ELF-1 (cell line): Measurements from ENCODE around the gene CDCA7L.
A peak's percentile ranks its signal among the peaks of the same experiment; 100 is the strongest.
"Not testable (repeated sequence)": the region's sequence is repeated elsewhere in the genome, so short reads cannot be mapped to it uniquely, and the experiment has no call there.

Experiments used
- DNase-seq: peaks from one replicate; pipeline ENCODE4 v3.0.0-alpha.2; 2016; ENCODE audit warnings: low read depth, low spot score

Gene CDCA7L

GRCh38 chr7:21944616-21945453 is 864 bp downstream of the CDCA7L start:
- DNase-seq, result peak; percentile 74

- DNase-seq, result no peak
Observed at GRCh38 chr7:21943436-21943835, 2.3 kb downstream of the CDCA7L start.

GRCh38 chr7:21942955-21943354 is 2.7 kb downstream of the CDCA7L start:
- DNase-seq, result peak; percentile 39

DNA sequence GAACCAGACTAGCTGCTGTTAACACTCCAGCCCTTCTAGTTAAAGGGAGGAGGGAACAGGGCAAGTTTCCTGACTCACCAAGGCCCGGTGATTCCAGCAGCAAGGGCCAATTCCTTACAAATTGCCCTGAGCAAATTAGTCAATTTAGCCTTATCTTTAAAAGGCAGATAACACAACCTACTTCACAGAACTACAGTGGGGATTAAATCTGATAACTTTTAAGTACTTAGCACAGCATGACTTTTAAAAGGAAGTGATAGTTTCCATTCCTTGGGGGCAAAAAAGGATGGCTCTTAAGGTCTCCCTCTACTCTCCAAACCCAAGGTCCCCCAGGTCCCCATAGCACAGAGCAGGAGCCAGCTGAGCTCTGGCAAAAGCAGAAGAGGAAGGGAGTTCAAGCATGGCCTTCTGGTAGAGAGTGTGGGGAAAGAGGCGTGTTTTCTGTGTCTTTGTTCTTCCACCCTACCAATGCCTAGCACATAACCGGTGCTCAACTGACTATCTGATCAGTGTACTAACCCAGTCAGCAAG is 4.0 kb downstream of the CDCA7L start:
- peak; percentile 77 for DNase-seq

- DNase-seq, result no peak
Observed at GRCh38 chr7:21939858-21940372, 5.8 kb downstream of the CDCA7L start.

DNA sequence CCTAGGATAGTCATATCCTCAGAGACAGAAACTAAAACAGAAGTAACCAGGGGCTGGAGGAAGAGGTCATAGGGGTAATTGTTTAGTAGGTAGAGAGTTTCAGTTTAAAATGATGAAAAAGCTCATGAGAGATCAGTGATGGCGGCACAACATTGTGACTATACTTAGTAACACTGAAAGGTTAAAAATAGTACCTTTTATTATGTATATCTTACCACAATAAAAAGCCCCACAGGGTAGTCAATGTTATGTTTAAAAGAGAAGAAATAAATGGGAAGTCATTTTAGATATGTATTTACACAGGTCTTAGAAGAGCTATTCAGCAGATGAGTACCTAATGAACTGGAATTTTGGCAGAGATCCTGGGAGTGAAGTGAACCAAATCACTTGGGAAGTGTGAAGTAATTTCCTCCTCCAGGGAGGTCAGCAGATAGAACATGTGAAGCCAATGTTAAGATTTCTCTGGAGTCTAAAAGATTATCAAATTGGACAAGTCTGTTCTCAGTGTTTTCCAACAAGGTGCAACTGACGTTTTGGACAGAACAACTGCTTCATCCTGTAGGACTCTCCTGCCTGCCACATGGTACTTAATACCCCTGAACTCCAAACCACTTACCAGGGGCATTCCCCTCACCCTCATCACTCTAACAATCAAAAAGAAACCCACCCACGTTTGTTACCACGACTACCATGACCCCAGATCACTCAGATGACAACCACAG is 6.4 kb downstream of the CDCA7L start:
- DNase-seq, result no peak

GRCh38 chr7:21938463-21938862 is 7.2 kb downstream of the CDCA7L start:
- no peak for DNase-seq

- DNase-seq, result no peak
Observed at GRCh38 chr7:21934808-21935207, 10.9 kb downstream of the CDCA7L start.

DNA sequence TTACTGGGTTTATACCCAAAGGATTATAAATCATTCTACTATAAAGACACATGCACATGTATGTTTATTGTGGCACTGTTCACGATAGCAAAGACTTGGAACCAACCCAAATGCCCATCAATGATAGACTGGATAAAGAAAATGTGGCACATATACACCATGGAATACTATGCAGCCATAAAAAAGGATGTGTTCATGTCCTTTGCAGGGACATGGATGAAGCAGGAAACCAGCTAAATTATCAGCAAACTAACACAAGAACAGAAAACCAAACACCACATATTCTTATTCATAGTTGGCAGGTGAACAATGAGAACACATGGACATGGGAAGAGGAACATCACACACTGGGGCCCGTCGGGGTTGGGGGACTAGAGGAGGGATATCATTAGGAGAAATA is 12.4 kb downstream of the CDCA7L start:
- DNase-seq, result not testable (repeated sequence)

- DNase-seq, result no peak
Observed at GRCh38 chr7:21927693-21928092, 18.0 kb downstream of the CDCA7L start.

DNA sequence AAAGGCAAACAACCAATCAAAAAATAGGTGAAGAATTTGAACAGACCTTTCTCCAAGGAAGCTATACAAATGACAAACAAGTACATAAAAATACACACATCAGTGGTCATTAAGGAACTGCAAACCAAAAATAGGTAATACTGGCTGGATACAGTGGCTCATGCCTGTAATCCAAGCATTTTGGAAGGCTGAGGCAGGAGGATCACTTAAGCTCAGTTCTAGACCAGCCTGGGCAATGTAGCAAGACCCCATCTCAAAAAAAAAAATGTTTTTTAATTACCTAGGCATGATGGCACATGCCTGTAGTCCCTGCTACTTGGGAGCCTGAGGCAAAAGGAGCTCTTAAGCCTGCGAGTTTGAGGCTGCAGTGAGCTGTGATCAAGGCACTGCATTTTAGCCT is 19.3 kb downstream of the CDCA7L start:
- DNase-seq, result no peak

DNA sequence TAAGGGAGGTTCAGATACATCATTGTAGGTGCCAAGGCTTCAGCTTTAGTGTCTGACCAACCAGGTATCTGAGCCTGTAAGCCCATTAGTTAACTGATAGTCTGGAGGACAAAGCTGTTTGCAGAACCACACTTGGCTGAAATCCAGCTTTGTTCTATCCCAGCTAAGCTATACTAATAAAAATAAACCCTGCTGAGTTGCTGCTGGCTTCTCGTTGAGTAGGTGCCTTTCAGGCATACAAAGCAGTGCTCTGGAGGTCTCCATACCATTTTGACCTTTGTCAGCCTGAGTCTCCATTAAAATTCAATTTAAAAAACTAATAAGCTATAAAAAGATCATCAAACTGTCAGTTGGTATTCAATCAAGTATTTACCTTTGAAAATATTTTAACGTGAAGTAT is 22.0 kb downstream of the CDCA7L start:
- DNase-seq, result peak; percentile 14

GRCh38 chr7:21922605-21923004 is 23.1 kb downstream of the CDCA7L start:
- no peak for DNase-seq

GRCh38 chr7:21920936-21921335 is 24.8 kb downstream of the CDCA7L start:
- no peak for DNase-seq

DNA sequence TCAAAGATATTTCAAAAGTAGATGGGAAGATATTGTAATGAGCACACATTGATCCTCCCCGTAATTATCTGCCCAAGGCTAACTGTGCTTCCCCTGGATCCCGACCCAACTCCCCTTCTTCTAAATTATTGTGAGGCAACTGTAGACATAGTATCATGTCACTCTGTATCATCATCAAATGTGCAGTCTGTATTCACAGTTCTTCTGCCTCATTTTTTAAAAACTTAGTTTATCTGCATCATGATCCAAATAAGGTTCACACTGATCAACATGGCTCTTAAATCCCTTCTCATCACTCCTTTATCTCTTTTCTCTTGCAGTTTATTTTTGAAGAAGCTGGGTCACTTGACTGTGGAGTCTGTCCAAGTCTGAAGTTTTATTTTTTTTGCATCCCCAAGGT is 27.5 kb downstream of the CDCA7L start:
- DNase-seq, result no peak

GRCh38 chr7:21916629-21917028 is 29.1 kb downstream of the CDCA7L start:
- DNase-seq, result no peak

- DNase-seq, result no peak
Observed at GRCh38 chr7:21916176-21916575, 29.5 kb downstream of the CDCA7L start.

DNA sequence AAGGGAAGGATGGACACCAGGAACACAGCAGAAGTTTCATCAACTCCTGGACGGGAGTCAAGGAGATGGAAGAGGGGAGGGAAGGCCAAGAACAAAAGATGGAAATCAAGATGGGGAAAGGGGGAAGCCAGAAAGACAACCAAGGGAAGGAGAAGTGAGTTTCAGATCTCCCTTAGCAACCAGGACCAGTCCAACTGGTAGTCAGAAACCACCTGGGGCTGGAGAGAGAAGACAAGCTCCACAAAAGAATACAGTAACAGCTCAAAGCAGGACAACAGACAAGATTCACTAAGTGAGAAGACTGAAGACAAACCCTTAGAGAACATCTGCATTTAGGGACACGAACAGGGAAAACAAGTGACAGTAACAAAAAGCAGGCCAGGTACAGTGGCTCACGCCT is 30.6 kb downstream of the CDCA7L start:
- DNase-seq, result peak; percentile 47

- DNase-seq, result no peak
Observed at GRCh38 chr7:21914671-21915070, 31.0 kb downstream of the CDCA7L start.

DNA sequence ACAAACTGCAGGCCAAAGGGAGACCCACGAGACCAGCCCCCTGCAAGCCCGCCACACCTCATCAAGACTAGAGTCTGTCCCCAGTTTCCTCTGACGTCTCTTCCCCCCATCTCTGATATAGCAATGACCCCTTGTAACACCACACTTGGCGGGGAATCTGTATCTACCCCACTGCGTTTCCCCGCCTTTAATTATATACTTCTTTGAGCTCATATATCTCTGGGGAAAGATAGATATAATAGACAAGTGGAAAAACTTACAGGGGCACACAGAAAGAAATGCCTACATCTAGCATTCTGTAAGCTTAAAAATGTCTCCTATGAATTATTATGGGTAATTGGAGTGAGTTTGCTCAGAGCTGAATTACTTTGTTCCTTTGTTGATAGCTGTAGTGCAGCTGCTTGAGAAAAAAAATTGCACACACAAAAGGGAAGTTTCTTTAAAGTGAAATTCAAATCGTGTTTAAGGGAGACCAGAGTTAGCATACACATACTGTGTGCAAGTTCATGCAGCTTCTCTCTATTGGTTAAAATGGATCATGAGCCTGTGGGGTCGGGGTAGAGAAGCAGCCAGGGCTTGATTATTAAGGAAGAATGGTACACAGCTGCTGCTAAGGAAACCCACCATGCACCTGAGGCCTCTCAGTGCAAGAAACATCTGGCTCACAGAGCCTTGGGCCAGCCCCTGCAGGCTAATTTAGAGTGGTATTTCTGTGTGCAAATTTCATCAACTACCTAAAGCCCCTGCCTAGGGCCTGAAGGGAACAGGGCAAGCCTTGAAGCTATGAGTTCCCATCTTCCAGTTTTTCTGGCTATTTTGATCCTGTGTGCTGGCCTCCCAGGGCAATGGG is 32.5 kb downstream of the CDCA7L start:
- peak; percentile 31 for DNase-seq

- DNase-seq, result no peak
Observed at GRCh38 chr7:21912305-21912704, 33.4 kb downstream of the CDCA7L start.
